HTERT RPE-1 (cell line): Measurements from ENCODE around the gene CXorf49B.

ENCODE experiments used
- in situ Hi-C: fragments of 300-500 bp; cut with MboI; formaldehyde crosslinking; loops from 4 replicates; pipeline ENCODE4 v1.14.3; 2020; ENCODE audit warnings: low sequenced_read_pairs

CXorf49B gene

DNA sequence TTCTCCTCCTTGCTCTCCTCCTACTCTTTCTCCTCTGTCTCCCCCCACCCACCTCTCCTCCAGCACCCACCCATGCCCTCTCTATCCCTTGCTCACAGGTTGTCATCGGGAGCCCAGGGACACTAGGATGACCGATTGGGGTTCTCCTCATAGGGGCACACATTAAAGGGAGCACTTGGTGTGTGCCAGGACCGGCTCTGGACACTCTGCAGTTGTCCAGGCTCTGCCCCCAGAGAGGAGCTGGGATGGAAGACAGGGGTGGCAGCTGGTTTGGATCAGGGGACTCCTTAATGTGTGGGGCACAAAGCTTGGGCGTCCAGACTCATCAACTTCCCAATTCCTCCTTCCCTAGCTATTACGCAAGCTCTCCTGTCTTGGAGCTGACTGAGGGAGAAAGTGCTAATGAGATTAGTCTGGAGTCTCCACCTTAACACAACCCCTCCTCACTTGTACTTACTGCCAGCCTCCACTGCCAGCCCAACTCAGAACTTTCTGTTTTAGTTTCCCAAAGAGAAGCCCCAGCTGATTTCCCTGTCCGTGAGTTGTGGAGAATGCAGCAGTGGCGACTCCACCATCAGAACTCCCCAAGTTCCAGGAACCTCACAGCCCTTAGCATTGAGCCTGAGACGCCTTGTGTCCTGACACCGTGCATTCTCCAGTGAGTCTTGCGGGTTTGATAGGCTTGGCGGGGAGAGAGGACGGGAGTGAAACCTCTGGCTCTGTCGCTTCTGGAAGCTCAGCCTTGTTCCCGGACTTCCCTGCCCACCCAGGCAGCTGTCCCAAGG, 52.2 kb downstream of the CXorf49B start:
- in situ Hi-C loops, result no loop called here

GRCh38 chrX:71815906-71816156, 52.7 kb downstream of the CXorf49B start:
- in situ Hi-C loops, result no loop called here
